Activated CD4-positive, alpha-beta memory T cell treated with anti-CD3 and anti-CD28 coated beads, Interleukin-2, amount 10 ng/mL, durations not matched to agents 7 days and 5 days (primary cell): ENCODE data around the gene MMP2. TPM values are rescaled to one million over a fixed set of nuclear protein-coding genes. Genes with fewer than 3 reads are reported as not detected.

Source experiments
- CTCF ChIA-PET: fragments of 350-600 bp; sonication (Branson Sonifier 250); formaldehyde crosslinking; loops from one replicate; lab custom pipeline; 2021; ENCODE audit warnings: antibody characterized with exemption, inconsistent platforms; lab: Charles Lee
- POLR2A ChIA-PET: fragments of 350-600 bp; sonication (Branson Sonifier 250); formaldehyde crosslinking; loops from one replicate; lab custom pipeline; 2021; ENCODE audit warnings: antibody characterized with exemption; lab: Charles Lee
- DNase-seq: peaks from one replicate; pipeline ENCODE4 v3.0.0-alpha.2; 2020
- H3K27ac Mint-ChIP-seq: one replicate; pipeline ENCODE4 v1.8.0; 2021; ENCODE audit warnings: mild to moderate bottlenecking, mixed read lengths
- H3K27me3 Mint-ChIP-seq: one replicate; pipeline ENCODE4 v1.8.0; 2021; ENCODE audit warnings: mixed read lengths
- H3K36me3 Mint-ChIP-seq: one replicate; pipeline ENCODE4 v1.8.0; 2021; ENCODE audit warnings: low read depth, mixed read lengths
- H3K4me1 Mint-ChIP-seq: one replicate; pipeline ENCODE4 v1.8.0; 2021; ENCODE audit warnings: mixed read lengths
- H3K4me3 Mint-ChIP-seq: one replicate; pipeline ENCODE4 v1.8.0; 2021; ENCODE audit warnings: mild to moderate bottlenecking, mixed read lengths
- H3K9me3 Mint-ChIP-seq: one replicate; pipeline ENCODE4 v1.8.0; 2021; ENCODE audit warnings: mixed read lengths
- total RNA-seq, 2 experiments: library from RNA; stranded (reverse); gene quantifications; one replicate each; pipeline ENCODE4 v1.2.3, GENCODE V29; 2021

MMP2 gene
- total RNA-seq, 2 experiments from 2014 or later, result 0.20 to 0.30 TPM

DNA sequence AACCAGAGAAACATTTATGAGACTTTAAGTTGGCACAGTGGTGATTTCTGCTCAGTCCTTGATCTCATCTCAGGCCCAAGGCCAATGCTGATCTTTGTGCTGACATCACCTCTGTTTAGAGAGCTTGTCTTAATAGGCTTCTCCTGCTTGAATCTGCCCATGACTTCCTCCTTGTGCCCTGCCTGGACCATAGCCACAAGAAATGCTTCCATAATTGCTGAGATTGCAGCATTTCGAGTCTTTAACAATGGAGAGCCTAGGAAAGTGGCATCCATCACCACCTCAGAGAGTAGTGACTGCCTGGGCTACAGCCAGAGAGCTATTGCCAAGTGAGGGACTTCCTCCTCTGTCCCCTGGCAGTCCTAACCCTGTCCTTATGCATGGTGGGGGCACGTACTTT is 25.1 kb upstream of the MMP2 start:
- Mint-ChIP-seq H3K27ac (no peak overlapping the region), H3K27me3 (no peaks in the 10 kb centered on the region), H3K4me3 (no peak overlapping the region), H3K9me3 (no peaks in the 10 kb centered on the region), H3K4me1 (no peaks in the 10 kb centered on the region), H3K36me3 (no peaks in the 10 kb centered on the region)
- no peak for DNase-seq
- ChIA-PET CTCF (no interaction called here), POLR2A (no interaction called here)

DNA sequence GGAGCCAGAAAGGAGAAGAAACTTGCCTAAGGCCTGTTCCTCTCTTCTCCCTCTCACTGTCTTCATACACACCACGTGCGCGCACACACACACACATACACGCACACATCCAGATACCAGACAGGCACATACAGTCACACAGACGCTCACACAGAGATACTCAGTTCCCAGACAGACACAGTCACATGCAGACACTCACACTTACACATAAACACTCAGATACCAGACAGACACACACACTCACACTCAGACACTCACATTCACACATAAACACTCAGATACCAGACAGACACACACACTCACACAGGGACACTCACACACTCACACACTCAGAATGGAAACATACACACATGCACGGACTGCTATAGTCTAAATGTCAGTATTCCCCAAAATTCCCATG is 24.1 kb upstream of the MMP2 start:
- ChIA-PET POLR2A (no interaction called here), CTCF (no interaction called here)
- no peak for DNase-seq
- Mint-ChIP-seq H3K27me3 (no peaks in the 10 kb centered on the region), H3K9me3 (no peaks in the 10 kb centered on the region), H3K36me3 (no peaks in the 10 kb centered on the region), H3K4me1 (no peaks in the 10 kb centered on the region), H3K27ac (no peak overlapping the region), H3K4me3 (no peak overlapping the region)

DNA sequence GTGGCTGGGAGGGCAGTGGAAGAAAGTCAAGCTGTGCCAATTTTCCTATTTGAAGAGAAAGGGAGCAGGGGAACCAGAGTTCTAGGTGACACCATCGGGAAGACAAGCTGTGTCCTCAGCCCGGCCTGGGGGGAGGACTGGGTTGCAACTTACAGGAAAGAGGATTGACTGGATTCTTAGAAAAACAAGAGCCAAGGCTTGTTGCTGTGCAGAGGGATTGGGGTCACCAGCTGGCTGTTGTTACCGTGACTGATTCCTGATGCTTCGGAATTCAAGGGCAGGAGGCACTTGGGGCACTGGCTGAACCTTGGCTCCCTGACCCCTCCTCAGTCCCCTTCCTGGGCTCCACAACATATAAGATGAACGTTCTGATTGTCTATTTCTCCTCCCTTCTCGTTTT is 16.8 kb upstream of the MMP2 start:
- ChIA-PET POLR2A (no interaction called here), CTCF (interaction anchor here (1.0 to 1.4 kb wide), 3 partner anchors 9 to 379 kb away, joined by 3 read pairs; no protein-coding TSS in a partner anchor)
- no peak overlapping the region for H3K27ac Mint-ChIP-seq
- no peaks in the 10 kb centered on the region for H3K36me3 Mint-ChIP-seq
- H3K9me3 Mint-ChIP-seq, result no peaks in the 10 kb centered on the region
- no peak for DNase-seq
- H3K4me3 Mint-ChIP-seq, result no peak overlapping the region
- no peaks in the 10 kb centered on the region for H3K4me1 Mint-ChIP-seq
- no peaks in the 10 kb centered on the region for H3K27me3 Mint-ChIP-seq

DNA sequence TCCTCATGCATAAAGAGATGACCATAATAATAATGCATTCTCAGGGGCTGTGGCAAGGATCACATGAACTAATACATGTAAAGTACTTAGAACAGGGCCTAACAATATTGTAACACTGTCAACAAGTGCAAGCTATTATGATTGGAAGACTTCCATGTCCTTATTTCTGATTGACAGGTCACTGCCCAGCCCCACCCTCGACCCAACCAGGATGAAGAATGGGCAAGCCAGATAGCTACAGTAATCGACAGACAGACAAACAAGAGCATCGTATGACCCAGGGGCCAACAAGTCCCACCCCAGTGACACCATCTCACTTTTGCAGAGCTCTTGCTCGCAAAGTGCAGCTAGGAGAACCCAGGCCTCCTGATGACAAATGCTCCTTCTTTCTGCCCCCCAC is 14.6 kb upstream of the MMP2 start:
- H3K36me3 Mint-ChIP-seq, result no peaks in the 10 kb centered on the region
- CTCF ChIA-PET, result interaction anchor here (0.6 to 2.8 kb wide), 57 partner anchors 8 to 854 kb away, joined by 3 to 113 read pairs (median 4); no protein-coding TSS in a partner anchor
- no peak overlapping the region for H3K4me3 Mint-ChIP-seq
- POLR2A ChIA-PET, result no interaction called here
- H3K9me3 Mint-ChIP-seq, result no peaks in the 10 kb centered on the region
- no peaks in the 10 kb centered on the region for H3K27me3 Mint-ChIP-seq
- no peaks in the 10 kb centered on the region for H3K4me1 Mint-ChIP-seq
- no peak overlapping the region for H3K27ac Mint-ChIP-seq
- no peak for DNase-seq

DNA sequence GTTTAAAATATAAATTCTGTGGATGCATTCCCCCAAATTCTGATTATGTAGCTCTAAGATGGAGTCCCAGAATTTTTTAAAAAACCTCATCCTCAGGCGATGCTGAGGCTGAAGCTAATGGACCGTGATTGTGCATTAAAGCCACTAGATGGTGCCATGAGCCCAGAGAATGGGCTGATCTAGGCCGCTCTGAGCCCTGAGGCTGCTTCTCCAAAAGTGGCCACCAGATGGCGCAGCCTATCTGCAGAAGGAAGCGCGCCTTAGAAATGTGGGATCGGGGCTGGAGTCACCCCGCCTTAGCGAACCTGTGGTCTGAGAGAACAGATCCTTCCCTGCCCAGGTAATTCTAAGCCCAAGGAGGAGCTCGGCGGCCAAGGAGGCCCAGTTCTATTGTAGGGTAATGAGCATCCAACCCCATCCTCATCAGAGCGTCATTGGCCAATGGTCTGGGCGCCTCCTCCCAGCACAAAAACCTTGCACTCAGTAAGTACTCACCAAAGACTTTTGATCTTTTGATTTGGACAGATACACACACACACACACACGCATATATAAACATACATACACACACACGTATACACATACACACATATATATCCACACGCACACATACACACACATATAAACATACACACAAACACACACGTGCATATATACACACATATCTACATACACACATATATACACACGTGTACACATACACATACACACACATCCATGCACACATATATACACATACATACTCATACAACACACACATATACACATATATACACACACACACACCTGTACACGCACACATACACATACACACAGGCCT is 13.7 kb upstream of the MMP2 start:
- Mint-ChIP-seq H3K4me1 (no peaks in the 10 kb centered on the region), H3K27ac (no peak overlapping the region), H3K4me3 (no peak overlapping the region), H3K27me3 (no peaks in the 10 kb centered on the region), H3K36me3 (no peaks in the 10 kb centered on the region), H3K9me3 (no peaks in the 10 kb centered on the region)
- CTCF ChIA-PET, result interaction anchor here (0.6 to 2.8 kb wide), 57 partner anchors 8 to 853 kb away, joined by 3 to 113 read pairs (median 4); no protein-coding TSS in a partner anchor
- POLR2A ChIA-PET, result no interaction called here
- DNase-seq, result peak; percentile 86

DNA sequence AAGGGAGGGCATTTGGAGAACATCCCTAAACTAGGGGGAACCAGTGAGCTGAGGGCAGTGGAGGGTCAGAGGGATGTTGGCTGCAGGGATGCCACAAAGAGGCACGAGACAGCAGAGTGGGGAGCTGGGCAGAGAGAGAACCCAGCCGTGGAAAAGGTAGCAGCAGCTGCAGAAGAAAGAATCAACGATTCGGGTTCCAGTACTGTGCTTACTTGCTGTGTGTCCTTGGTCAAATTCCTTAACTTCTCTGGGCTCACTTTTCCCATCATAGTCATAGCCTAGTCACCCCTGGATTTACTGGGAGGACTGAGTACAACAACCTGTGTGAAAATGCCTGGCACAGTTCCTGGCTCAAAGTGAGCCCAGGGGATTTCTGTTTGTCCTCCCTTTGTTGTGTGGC is 12.8 kb upstream of the MMP2 start:
- Mint-ChIP-seq H3K9me3 (no peaks in the 10 kb centered on the region), H3K4me1 (peaks cover 6% of the 10 kb centered on the region), H3K4me3 (no peak overlapping the region), H3K27me3 (no peaks in the 10 kb centered on the region), H3K27ac (no peak overlapping the region), H3K36me3 (no peaks in the 10 kb centered on the region)
- no peak for DNase-seq
- POLR2A ChIA-PET, result no interaction called here
- CTCF ChIA-PET, result interaction anchor here (0.8 to 2.8 kb wide), 5 partner anchors 9 to 238 kb away, joined by 3 to 113 read pairs (median 5); no protein-coding TSS in a partner anchor

DNA sequence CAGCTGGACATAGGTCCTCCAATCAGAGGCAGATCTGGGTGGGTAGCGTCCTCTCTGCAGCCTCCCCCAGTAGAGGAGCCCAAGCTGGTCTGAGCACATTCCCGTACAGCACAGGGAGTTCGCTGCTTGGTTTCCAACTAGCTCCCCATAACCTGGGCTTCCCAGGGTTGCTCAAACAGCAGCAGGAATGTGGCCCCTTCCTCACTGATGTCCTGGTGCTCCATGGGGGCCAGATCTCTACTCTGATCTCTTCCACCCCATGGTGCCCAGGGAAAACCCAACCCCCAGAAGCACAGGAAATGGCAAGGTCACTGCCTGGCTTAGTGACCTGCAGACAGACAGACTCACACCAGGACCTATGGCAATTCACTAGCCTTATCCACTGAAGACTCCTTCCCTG is 11.1 kb upstream of the MMP2 start:
- no peak overlapping the region for H3K4me3 Mint-ChIP-seq
- no peaks in the 10 kb centered on the region for H3K36me3 Mint-ChIP-seq
- H3K27ac Mint-ChIP-seq, result no peak overlapping the region
- H3K9me3 Mint-ChIP-seq, result no peaks in the 10 kb centered on the region
- H3K4me1 Mint-ChIP-seq, result peaks cover 18% of the 10 kb centered on the region
- CTCF ChIA-PET, result interaction anchor here (0.9 to 2.3 kb wide), 3 partner anchors 47 to 235 kb away, joined by 3 to 7 read pairs (median 3); no protein-coding TSS in a partner anchor
- POLR2A ChIA-PET, result no interaction called here
- DNase-seq, result no peak
- H3K27me3 Mint-ChIP-seq, result no peaks in the 10 kb centered on the region

DNA sequence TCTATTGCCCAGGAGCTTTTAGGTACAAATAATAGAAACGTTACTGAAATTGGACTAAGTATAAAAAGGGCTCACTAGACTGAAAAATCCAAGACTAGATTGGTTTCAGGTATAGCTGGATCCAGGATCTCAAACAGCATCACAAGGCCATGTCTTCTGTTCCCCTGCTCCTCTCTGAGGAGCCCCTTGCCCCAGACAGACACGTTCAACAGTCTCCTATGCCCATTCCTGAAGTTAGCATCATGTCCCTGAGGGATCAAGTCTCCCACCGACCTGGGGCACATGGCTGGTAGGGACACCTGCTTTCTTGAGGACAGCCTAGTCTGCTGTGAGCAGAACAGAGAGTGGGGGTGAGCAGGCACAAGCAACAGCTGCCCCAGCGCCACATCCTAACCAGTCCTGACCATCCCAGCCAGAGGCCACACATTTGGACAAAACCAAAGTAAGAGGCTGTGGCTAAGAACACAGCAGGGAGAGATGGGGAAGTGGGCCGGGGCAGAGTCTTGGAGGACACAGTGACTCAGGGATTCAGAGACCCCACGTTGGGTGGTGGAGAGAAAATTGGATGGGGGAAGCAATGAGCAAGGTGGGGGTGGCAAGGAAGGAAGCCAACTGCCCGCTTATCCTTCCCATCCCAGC is 10.5 kb upstream of the MMP2 start:
- CTCF ChIA-PET, result interaction anchor here (0.9 to 2.3 kb wide), 3 partner anchors 46 to 234 kb away, joined by 3 to 7 read pairs (median 3); no protein-coding TSS in a partner anchor
- POLR2A ChIA-PET, result no interaction called here
- Mint-ChIP-seq H3K36me3 (no peaks in the 10 kb centered on the region), H3K27ac (no peak overlapping the region), H3K4me3 (no peak overlapping the region), H3K27me3 (no peaks in the 10 kb centered on the region), H3K4me1 (peaks cover 20% of the 10 kb centered on the region), H3K9me3 (no peaks in the 10 kb centered on the region)
- no peak for DNase-seq

DNA sequence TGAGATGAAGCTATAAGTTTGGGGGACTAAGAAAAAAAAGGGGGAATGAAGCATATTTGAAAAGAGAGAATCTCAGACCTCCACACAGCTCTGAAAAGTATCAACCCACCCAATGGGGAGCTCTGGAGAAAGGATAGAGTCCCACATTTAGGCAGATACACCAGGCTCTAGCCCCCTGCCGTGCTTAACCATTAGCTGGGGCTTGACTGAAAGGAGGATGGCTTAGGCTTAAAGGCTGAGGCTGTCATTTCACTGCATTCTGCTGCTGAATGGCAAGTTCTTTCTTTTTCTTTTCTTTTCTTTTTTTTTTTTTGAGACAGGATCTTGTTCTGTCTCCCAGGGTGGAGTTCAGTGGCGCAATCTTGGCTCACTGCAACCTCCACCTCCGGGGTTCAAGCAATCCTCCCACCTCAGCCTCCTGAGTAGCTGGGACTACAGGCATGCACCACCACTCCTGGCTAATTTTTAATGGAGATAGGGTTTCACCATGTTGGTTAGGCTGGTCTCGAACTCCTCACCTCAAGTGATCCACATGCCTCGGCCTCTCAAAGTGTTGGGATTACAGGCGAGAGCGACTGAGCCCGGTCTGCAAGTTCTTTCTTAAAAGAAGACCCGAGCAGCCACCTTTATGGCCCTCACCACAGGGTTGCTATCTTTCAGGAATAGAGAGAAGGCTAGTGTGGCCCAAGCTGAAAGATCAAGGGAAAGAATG is 9.0 kb upstream of the MMP2 start:
- H3K36me3 Mint-ChIP-seq, result no peaks in the 10 kb centered on the region
- DNase-seq, result no peak
- H3K4me3 Mint-ChIP-seq, result no peak overlapping the region
- H3K27ac Mint-ChIP-seq, result no peak overlapping the region
- H3K9me3 Mint-ChIP-seq, result no peaks in the 10 kb centered on the region
- CTCF ChIA-PET, result interaction anchor here (0.7 kb wide), 1 partner anchor 10 kb away, joined by 3 read pairs; no protein-coding TSS in a partner anchor
- no peaks in the 10 kb centered on the region for H3K27me3 Mint-ChIP-seq
- peaks cover 24% of the 10 kb centered on the region for H3K4me1 Mint-ChIP-seq
- POLR2A ChIA-PET, result no interaction called here

DNA sequence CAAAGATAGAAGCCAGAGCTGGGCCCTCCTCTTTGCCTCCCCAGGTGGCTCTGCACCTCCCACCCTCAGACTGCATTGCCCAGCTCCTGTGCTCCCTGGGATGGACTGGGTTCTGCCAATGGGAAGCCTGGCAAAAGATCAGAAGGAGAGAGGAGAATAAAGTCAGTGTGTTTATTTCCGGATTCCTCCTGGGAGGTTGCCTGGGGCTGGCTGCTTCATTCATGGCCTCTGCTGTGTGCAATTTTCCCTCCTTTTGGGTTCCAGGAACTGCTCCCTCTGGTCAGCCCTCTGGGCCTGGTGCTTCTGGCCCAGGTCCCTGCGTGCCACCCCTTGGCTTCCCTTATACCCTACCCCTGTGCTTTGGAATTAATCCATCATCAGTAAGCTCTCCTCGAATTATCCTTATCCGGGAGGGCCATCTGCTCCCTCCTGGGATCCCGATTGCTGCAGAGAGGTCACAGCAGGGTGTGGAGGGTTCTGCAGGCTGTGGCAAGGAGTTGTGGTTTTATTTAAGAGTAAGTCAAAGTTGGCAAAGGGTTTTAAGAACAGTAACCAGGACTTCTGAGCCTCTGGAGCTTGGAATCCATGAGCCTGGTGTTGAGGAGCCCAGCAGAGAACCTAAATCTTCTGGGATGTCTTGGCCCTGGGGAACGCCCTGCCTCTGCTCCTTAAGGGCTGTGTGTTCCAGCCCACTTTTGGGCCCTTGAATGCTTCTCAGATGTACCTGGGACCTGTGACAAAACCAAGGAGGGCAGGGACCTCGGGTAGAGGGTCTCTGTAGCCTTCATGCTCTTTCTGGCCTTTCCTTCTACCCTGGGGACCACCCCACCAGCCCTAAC is 8.2 kb upstream of the MMP2 start:
- POLR2A ChIA-PET, result no interaction called here
- CTCF ChIA-PET, result interaction anchor here (0.7 to 1.9 kb wide), 3 partner anchors 9 to 74 kb away, joined by 3 to 4 read pairs (median 3); no protein-coding TSS in a partner anchor
- Mint-ChIP-seq H3K27me3 (no peaks in the 10 kb centered on the region), H3K27ac (no peak overlapping the region), H3K9me3 (no peaks in the 10 kb centered on the region), H3K36me3 (no peaks in the 10 kb centered on the region), H3K4me1 (peaks cover 24% of the 10 kb centered on the region), H3K4me3 (no peak overlapping the region)
- DNase-seq, result no peak

DNA sequence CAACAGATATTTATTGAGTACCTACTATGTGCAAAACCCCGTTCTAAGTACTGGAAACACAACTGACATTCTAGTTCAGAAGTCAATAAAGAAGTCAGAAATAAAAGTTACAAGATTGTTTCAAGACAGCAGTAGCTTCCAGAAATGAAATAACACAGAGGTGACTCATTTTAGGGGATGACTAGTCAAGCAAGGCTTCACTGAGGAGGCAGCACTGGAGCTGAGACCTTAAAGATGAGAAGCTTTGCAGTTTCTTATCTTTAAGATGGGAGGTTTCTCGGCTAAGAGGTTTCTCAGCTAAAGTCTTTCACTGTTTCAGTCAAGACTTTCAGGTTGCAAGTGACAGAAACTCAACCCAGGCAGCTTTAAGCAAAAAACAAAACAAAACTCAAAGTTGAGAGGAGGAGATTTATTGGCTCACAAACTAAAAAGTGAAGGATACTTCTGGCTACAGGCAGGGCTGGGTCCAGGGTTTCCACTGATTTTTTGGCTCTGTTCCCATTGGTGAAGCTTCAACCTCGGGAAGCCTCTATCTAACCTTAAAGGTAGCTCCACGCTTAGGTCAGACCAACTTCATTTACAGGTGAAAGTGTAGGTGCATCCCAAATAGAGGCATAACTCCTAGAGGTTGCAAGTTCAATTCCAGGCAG is 7.4 kb upstream of the MMP2 start:
- Mint-ChIP-seq H3K4me3 (no peak overlapping the region), H3K27ac (no peak overlapping the region), H3K36me3 (no peaks in the 10 kb centered on the region), H3K4me1 (peaks cover 24% of the 10 kb centered on the region), H3K27me3 (no peaks in the 10 kb centered on the region), H3K9me3 (no peaks in the 10 kb centered on the region)
- CTCF ChIA-PET, result interaction anchor here (1.3 to 1.9 kb wide), 2 partner anchors 10 to 73 kb away, joined by 3 to 4 read pairs; no protein-coding TSS in a partner anchor
- POLR2A ChIA-PET, result no interaction called here
- DNase-seq, result peak; percentile 24

DNA sequence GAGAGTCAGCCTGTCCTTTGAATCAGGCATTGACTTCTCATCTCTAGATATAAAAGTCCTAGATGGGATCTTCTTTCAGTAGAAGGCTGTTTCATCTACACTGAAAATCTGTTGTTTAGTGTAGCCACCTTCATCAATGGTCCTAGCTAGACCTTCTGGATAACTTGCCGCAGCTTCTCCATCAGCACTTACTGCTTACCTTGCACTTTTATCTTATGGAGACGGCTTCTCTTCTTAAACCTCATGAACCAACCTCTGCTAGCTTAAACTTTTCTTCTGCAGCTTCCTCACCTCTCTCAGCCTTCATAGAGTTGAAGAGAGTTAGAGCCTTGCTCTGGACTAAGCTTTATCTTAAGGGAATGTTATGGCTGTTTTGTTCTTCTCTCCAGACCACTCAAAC is 5.4 kb upstream of the MMP2 start:
- Mint-ChIP-seq H3K36me3 (no peaks in the 10 kb centered on the region), H3K27ac (no peak overlapping the region), H3K9me3 (no peaks in the 10 kb centered on the region)

More for the DNA sequence above, 5.4 kb upstream of the MMP2 start:
- DNase-seq, result no peak
- Mint-ChIP-seq H3K27me3 (peaks cover 13% of the 10 kb centered on the region), H3K4me3 (no peak overlapping the region), H3K4me1 (peaks cover 25% of the 10 kb centered on the region)
- ChIA-PET POLR2A (no interaction called here), CTCF (interaction anchor here (1.4 to 1.5 kb wide), 2 partner anchors 9 to 228 kb away, joined by 5 to 10 read pairs; no protein-coding TSS in a partner anchor)
